ENCODE measurements around the gene CMIP.
A peak's percentile ranks its signal among the peaks of the same experiment; 100 is the strongest.

Gene CMIP

DNA sequence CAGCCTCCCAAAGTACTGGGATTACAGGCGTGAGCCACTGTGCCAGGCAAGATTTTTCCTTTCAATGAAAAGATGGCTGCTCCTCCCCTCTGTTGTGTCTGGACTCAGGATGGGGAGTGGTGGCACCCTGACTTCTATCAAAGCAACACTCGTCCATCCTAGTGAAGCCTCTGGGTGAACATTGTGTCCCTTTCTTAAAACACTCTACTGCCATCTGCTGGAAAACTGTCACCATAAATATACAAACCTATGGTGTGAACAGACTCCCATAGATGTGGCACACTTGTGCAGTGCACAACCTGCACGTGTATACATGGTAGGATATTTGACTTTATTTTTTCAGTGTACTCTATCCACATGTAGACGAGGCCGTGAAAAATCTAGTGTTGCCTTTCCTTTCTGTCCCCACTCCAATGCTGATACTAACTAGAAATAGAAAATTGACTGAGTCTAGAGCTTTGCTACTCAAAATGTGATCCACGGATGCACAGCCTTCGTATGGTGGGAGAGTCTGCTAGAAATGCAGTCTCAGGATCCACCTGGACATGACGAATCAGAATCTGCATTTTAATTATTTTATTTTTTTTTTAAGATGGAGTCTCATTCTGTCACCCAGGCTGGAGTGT, 278.6 kb downstream of the CMIP start:
- Mint-ChIP-seq H3K36me3 (ENCODE audit: insufficient read depth) (no peaks in the 10 kb centered on the region), H3K27me3 (no peaks in the 10 kb centered on the region), H3K4me3 (no peak overlapping the region), H3K27ac (no peak overlapping the region), H3K4me1 (ENCODE audit: low read depth in 2 of 2) (peaks cover 13 to 16% of the 10 kb centered on the region in 2 donors), H3K9me3 (no peaks in the 10 kb centered on the region)
- ATAC-seq (replicated peaks) (peak; percentile 75), DNase-seq (peak; percentile 63 to 70 (median 68))

DNA sequence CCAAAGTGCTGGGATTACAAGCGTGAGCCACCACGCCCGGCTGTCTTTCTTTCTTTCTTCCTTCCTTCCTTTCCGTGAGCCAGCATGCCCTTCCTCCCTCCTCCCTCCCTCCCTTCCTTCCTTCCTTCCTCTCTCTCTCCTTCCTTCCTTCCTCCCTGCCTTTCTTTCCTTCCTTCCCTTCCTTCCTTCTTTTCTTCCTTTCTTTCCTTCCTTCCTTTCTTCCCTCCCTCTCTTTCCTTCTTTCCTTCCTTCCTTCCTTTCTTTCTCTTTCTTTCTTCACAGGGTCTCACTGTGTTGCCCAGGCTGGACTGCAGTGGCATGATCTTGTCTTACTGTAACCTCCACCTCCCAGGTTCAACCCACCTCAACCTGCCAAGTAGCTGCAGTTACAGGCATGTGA, 283.8 kb downstream of the CMIP start:
- Mint-ChIP-seq H3K27ac (peak overlapping the region in 1 of 2 donors; percentile 77), H3K36me3 (ENCODE audit: insufficient read depth) (no peaks in the 10 kb centered on the region), H3K27me3 (no peaks in the 10 kb centered on the region), H3K9me3 (no peaks in the 10 kb centered on the region), H3K4me3 (peak overlapping the region in 1 of 2 donors; percentile 1), H3K4me1 (ENCODE audit: low read depth in 2 of 2) (peaks cover 12 to 13% of the 10 kb centered on the region in 2 donors)
- no peak for ATAC-seq (replicated peaks)
- DNase-seq: no peak

- no peak for DNase-seq
- H3K27ac Mint-ChIP-seq: peak overlapping the region in 1 of 2 donors; percentile 89
- H3K4me3 Mint-ChIP-seq: peak overlapping the region; percentile 85 to 91
- no peaks in the 10 kb centered on the region for H3K27me3 Mint-ChIP-seq
- H3K4me1 Mint-ChIP-seq (ENCODE audit: low read depth in 2 of 2): peaks cover 12 to 13% of the 10 kb centered on the region in 2 donors
- H3K9me3 Mint-ChIP-seq: no peaks in the 10 kb centered on the region
- no peaks in the 10 kb centered on the region for H3K36me3 Mint-ChIP-seq (ENCODE audit: insufficient read depth)
- no peak for ATAC-seq (replicated peaks)
Measured at GRCh38 chr16:81729451-81729850, 284.8 kb downstream of the CMIP start.

DNA sequence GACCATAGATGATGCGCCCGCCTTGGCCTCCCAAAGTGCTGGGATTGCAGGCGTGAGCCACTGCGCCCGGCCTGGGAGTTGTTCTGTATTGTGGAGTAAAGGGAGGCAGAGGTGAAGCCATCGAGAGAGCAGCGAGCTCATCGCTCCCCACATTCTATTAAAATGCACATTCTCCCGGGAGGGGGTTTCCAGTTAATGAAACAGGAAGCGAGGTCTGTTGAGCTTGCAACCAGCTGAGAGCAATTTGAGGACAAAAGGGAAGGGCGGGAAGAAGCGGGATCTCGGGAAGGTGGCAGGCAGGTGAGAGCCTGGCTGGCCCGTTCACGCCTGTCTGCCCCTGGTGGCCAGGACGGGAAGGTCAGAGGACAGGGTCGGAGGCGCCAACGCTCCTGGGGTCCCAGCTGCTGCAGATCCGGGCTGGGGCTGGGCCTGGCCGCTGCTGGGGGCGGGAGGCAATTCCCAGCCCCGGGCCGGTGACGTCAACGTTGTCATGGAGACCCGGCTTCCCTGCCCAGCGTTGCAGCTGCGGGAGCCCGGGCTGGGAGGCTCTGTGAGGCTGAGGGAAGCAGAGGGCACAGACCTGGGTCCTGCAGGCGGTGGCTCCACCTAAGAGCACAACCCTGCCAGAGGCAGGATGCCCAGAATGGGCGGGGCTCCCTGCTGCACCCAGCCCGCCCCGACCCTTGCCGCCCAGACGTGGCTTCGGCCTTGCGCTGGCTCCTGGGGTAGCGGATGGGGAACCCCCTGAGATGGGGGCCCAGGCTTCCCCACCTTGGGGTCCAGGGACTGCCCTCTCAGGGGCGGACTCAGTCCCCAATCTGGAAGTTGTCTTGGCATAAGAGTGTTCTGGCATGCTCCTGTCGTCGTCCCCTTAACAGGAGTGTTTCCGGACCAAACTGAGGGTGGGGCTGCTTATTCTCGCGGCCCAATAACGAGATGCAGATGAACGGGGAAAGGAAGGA, 285.8 kb downstream of the CMIP start:
- H3K9me3 Mint-ChIP-seq: no peaks in the 10 kb centered on the region
- DNase-seq (peak; percentile 23 to 48 (median 37)), ATAC-seq (replicated peaks) (peak; percentile 91)
- peak overlapping the region; percentile 85 to 91 for H3K4me3 Mint-ChIP-seq
- H3K27me3 Mint-ChIP-seq: no peaks in the 10 kb centered on the region
- H3K36me3 Mint-ChIP-seq (ENCODE audit: insufficient read depth): no peaks in the 10 kb centered on the region
- peak overlapping the region; percentile 81 to 89 for H3K27ac Mint-ChIP-seq
- peaks cover 12 to 13% of the 10 kb centered on the region in 2 donors for H3K4me1 Mint-ChIP-seq (ENCODE audit: low read depth in 2 of 2)

GRCh38 chr16:81731649-81732048, 287.0 kb downstream of the CMIP start:
- Mint-ChIP-seq H3K27me3 (no peaks in the 10 kb centered on the region), H3K36me3 (ENCODE audit: insufficient read depth) (no peaks in the 10 kb centered on the region), H3K4me1 (ENCODE audit: low read depth in 2 of 2) (peaks cover 12 to 13% of the 10 kb centered on the region in 2 donors), H3K9me3 (no peaks in the 10 kb centered on the region), H3K4me3 (peak overlapping the region in 1 of 2 donors; percentile 91), H3K27ac (no peak overlapping the region)
- DNase-seq: no peak
- no peak for ATAC-seq (replicated peaks)

GRCh38 chr16:81732699-81733098, 288.1 kb downstream of the CMIP start:
- Mint-ChIP-seq H3K4me1 (ENCODE audit: low read depth in 2 of 2) (peaks cover 12 to 13% of the 10 kb centered on the region in 2 donors), H3K4me3 (no peak overlapping the region), H3K27ac (no peak overlapping the region), H3K27me3 (no peaks in the 10 kb centered on the region), H3K36me3 (ENCODE audit: insufficient read depth) (peaks cover under 1% of the 10 kb centered on the region), H3K9me3 (no peaks in the 10 kb centered on the region)
- no peak for ATAC-seq (replicated peaks)
- DNase-seq: no peak

- H3K4me1 Mint-ChIP-seq (ENCODE audit: low read depth in 2 of 2): peaks cover 12 to 19% of the 10 kb centered on the region in 2 donors
- ATAC-seq (replicated peaks) (no peak), DNase-seq (no peak)
- H3K27ac Mint-ChIP-seq: no peak overlapping the region
- H3K9me3 Mint-ChIP-seq: no peaks in the 10 kb centered on the region
- H3K4me3 Mint-ChIP-seq: no peak overlapping the region
- peaks cover 3% of the 10 kb centered on the region for H3K36me3 Mint-ChIP-seq (ENCODE audit: insufficient read depth)
- no peaks in the 10 kb centered on the region for H3K27me3 Mint-ChIP-seq
Measured at GRCh38 chr16:81733295-81733694, 288.7 kb downstream of the CMIP start.

- H3K9me3 Mint-ChIP-seq: no peaks in the 10 kb centered on the region
- H3K27ac Mint-ChIP-seq: no peak overlapping the region
- ATAC-seq (replicated peaks): no peak
- DNase-seq: no peak
- peaks cover 3% of the 10 kb centered on the region for H3K36me3 Mint-ChIP-seq (ENCODE audit: insufficient read depth)
- H3K27me3 Mint-ChIP-seq: no peaks in the 10 kb centered on the region
- peaks cover 9 to 14% of the 10 kb centered on the region in 2 donors for H3K4me1 Mint-ChIP-seq (ENCODE audit: low read depth in 2 of 2)
- no peak overlapping the region for H3K4me3 Mint-ChIP-seq
Measured at GRCh38 chr16:81734632-81735434, 290.2 kb downstream of the CMIP start.

GRCh38 chr16:81737885-81738536, 293.4 kb downstream of the CMIP start:
- Mint-ChIP-seq H3K27ac (no peak overlapping the region), H3K4me1 (ENCODE audit: low read depth in 2 of 2) (peaks cover 0 to 7% of the 10 kb centered on the region in 2 donors), H3K4me3 (peak overlapping the region; percentile 67 to 71), H3K36me3 (ENCODE audit: insufficient read depth) (peaks cover 3% of the 10 kb centered on the region), H3K9me3 (no peaks in the 10 kb centered on the region), H3K27me3 (no peaks in the 10 kb centered on the region)
- peak; percentile 81 to 87 (median 84) for DNase-seq
- peak; percentile 93 for ATAC-seq (replicated peaks)

DNA sequence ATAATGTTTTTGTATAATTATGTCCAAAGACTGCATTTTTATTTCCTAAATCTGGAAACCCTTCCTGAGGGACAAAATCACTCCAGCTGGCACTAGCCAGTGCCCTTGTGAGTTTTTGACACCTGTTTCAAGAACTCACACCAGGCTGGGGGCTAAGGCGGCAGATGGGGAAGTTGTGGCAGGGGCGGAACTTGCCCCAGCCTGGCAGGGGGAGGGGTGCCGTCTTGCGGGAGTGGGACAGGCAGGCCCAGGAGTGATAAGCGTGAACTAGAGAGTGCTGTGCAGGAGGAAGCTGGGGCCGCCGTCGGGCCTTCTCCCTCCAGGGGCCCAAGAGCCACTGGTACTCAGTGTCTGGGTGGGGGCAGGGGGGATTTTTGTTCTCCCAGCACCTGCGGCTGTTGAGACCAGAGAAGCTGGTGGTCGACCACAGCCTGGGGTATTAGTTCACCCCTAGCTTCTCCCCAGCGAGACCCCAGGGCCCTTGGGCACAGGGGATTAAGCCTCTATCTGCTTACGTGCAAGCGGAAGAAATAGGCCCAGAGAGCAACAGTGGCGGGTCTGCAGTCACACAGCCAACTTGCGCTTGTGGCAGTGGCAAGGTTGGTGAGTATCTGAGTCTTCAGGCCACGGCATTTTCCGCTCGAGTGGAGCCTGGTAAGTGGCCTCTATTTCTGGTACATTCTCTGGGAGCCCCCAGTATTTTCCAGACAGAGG, 294.3 kb downstream of the CMIP start:
- Mint-ChIP-seq H3K4me3 (no peak overlapping the region), H3K9me3 (no peaks in the 10 kb centered on the region), H3K4me1 (ENCODE audit: low read depth in 2 of 2) (peaks cover 0 to 7% of the 10 kb centered on the region in 2 donors), H3K27me3 (no peaks in the 10 kb centered on the region), H3K36me3 (ENCODE audit: insufficient read depth) (peaks cover 3% of the 10 kb centered on the region), H3K27ac (no peak overlapping the region)
- DNase-seq (no peak), ATAC-seq (replicated peaks) (no peak)

GRCh38 chr16:81739503-81739902, 294.9 kb downstream of the CMIP start:
- peaks cover 0 to 7% of the 10 kb centered on the region in 2 donors for H3K4me1 Mint-ChIP-seq (ENCODE audit: low read depth in 2 of 2)

DNA sequence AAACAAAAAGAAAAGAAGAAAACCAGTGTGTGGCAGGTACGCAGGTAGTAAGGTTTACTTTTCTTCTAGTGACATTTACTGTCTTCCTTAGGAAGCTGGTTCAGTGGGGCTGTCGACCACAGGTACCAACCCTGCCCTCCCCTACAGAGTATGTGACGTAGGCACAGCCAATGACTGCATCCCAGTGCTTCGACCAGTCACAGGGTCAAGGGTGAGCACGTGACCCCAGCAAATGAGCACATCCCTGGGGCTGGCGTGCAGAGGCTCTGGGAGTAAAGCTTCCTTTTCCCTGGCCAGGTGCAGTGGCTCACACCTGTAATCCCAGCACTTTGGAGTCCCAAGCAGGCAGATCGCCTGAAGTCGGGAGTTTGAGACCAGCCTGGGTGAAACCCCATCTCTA, 295.6 kb downstream of the CMIP start:
- H3K27me3 Mint-ChIP-seq: no peaks in the 10 kb centered on the region
- no peak overlapping the region for H3K4me3 Mint-ChIP-seq
- no peak overlapping the region for H3K27ac Mint-ChIP-seq
- ATAC-seq (replicated peaks) (no peak), DNase-seq (no peak)
- H3K9me3 Mint-ChIP-seq: no peaks in the 10 kb centered on the region
- peaks cover 0 to 7% of the 10 kb centered on the region in 2 donors for H3K4me1 Mint-ChIP-seq (ENCODE audit: low read depth in 2 of 2)
- peaks cover 3% of the 10 kb centered on the region for H3K36me3 Mint-ChIP-seq (ENCODE audit: insufficient read depth)

More at GRCh38 chr16:81739503-81739902, 294.9 kb downstream of the CMIP start:
- ATAC-seq (replicated peaks) (no peak), DNase-seq (no peak)
- Mint-ChIP-seq H3K27ac (no peak overlapping the region), H3K4me3 (no peak overlapping the region), H3K36me3 (ENCODE audit: insufficient read depth) (peaks cover 3% of the 10 kb centered on the region), H3K27me3 (no peaks in the 10 kb centered on the region), H3K9me3 (no peaks in the 10 kb centered on the region)

All from effector memory CD8-positive, alpha-beta T cell (primary cell).